ENCODE measurements around the gene TMEM106B. TPM values are rescaled to one million over a fixed set of nuclear protein-coding genes. Genes with fewer than 3 reads are reported as not detected.

The TMEM106B gene
- total RNA-seq, 4 donors from 2014 or later = 42.8 to 112 (median 60.6) TPM

- in situ Hi-C loops (cut with MboI; ENCODE audit: low sequenced_read_pairs in 4 of 4) (no loop called here), intact Hi-C loops (cut with DNase I; ENCODE audit: low total_unique reads) (no loop called here)
- peaks cover 3 to 31% of the 10 kb centered on the region in 2 donors for H3K36me3 ChIP-seq
- no peak overlapping the region for H3K4me3 ChIP-seq
- H3K9me3 ChIP-seq = no peaks in the 10 kb centered on the region
- DNase-seq = no peak
- TF ChIP-seq CTCF (IDR thresholded peaks at IDR 0.05 in 4 of 5, conservative IDR thresholded peaks at IDR 0.05 in 1 of 5) = no peak
- TF ChIP-seq POLR2A (IDR thresholded peaks at IDR 0.05) = no peak
- no peak overlapping the region for H3K27ac ChIP-seq
- H3K4me1 ChIP-seq = no peaks in the 10 kb centered on the region
- no peaks in the 10 kb centered on the region for H3K27me3 ChIP-seq
- ATAC-seq = no peak
Observed at GRCh38 chr7:12226756-12227155, 15.7 kb downstream of the TMEM106B start.

GRCh38 chr7:12228024-12228423 lies 16.9 kb downstream of the TMEM106B start:
- Histone ChIP-seq H3K27me3 (no peaks in the 10 kb centered on the region), H3K36me3 (peaks cover 3 to 41% of the 10 kb centered on the region in 2 donors), H3K9me3 (no peaks in the 10 kb centered on the region), H3K4me1 (no peaks in the 10 kb centered on the region), H3K27ac (no peak overlapping the region), H3K4me3 (no peak overlapping the region)
- intact Hi-C loops (cut with DNase I; ENCODE audit: low total_unique reads) (no loop called here), in situ Hi-C loops (cut with MboI; ENCODE audit: low sequenced_read_pairs in 4 of 4) (no loop called here)
- ATAC-seq (no peak), DNase-seq (no peak)
- TF ChIP-seq CTCF (IDR thresholded peaks at IDR 0.05 in 4 of 5, conservative IDR thresholded peaks at IDR 0.05 in 1 of 5) (no peak), POLR2A (IDR thresholded peaks at IDR 0.05) (no peak)

- DNase-seq = no peak
- ATAC-seq = no peak
- Histone ChIP-seq H3K27ac (no peak overlapping the region), H3K4me1 (no peaks in the 10 kb centered on the region), H3K27me3 (no peaks in the 10 kb centered on the region), H3K9me3 (no peaks in the 10 kb centered on the region), H3K4me3 (no peak overlapping the region), H3K36me3 (peaks cover 2 to 45% of the 10 kb centered on the region in 2 donors)
- in situ Hi-C loops (cut with MboI; ENCODE audit: low sequenced_read_pairs in 4 of 4) = no loop called here
- intact Hi-C loops (cut with DNase I; ENCODE audit: low total_unique reads) = no loop called here
- TF ChIP-seq CTCF (IDR thresholded peaks at IDR 0.05 in 4 of 5, conservative IDR thresholded peaks at IDR 0.05 in 1 of 5) (no peak), POLR2A (IDR thresholded peaks at IDR 0.05) (no peak)
Observed at GRCh38 chr7:12229046-12229445, 18.0 kb downstream of the TMEM106B start.

DNA sequence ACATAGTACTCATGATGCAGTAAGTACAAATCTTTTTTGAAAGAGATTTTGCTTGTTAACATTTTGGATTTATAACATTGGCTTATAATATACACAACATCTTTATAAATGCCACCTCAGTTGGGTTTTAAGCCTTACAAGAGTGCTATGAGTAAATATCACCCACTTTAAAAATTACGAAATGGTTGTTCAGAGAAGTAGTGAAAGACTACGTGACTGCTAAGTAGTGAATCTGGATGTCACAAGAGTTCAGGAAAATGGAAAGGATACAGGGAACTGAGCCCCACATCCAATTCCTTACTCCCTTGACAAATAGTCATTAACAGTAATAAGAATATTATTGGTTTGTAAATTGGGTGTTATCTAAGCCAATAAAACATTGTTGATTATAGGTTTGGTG lies 20.0 kb downstream of the TMEM106B start:
- Histone ChIP-seq H3K27ac (no peak overlapping the region), H3K9me3 (no peaks in the 10 kb centered on the region), H3K4me1 (no peaks in the 10 kb centered on the region), H3K36me3 (peaks cover 0 to 37% of the 10 kb centered on the region in 2 donors), H3K4me3 (no peak overlapping the region), H3K27me3 (no peaks in the 10 kb centered on the region)
- DNase-seq (no peak), ATAC-seq (no peak)
- intact Hi-C loops (cut with DNase I; ENCODE audit: low total_unique reads) (no loop called here), in situ Hi-C loops (cut with MboI; ENCODE audit: low sequenced_read_pairs in 4 of 4) (no loop called here)
- TF ChIP-seq CTCF (IDR thresholded peaks at IDR 0.05 in 4 of 5, conservative IDR thresholded peaks at IDR 0.05 in 1 of 5) (no peak), POLR2A (IDR thresholded peaks at IDR 0.05) (no peak)

- intact Hi-C loops (cut with DNase I; ENCODE audit: low total_unique reads) = no loop called here
- Histone ChIP-seq H3K36me3 (peaks cover 0 to 40% of the 10 kb centered on the region in 2 donors), H3K4me3 (no peak overlapping the region), H3K27me3 (no peaks in the 10 kb centered on the region), H3K9me3 (no peaks in the 10 kb centered on the region), H3K27ac (no peak overlapping the region), H3K4me1 (no peaks in the 10 kb centered on the region)
- in situ Hi-C loops (cut with MboI; ENCODE audit: low sequenced_read_pairs in 4 of 4) = no loop called here
- DNase-seq (no peak), ATAC-seq (no peak)
- TF ChIP-seq CTCF (IDR thresholded peaks at IDR 0.05 in 4 of 5, conservative IDR thresholded peaks at IDR 0.05 in 1 of 5) (no peak), POLR2A (IDR thresholded peaks at IDR 0.05) (no peak)
Observed at GRCh38 chr7:12233175-12233574, 22.1 kb downstream of the TMEM106B start.

Measured in gastrocnemius medialis (tissue), 4 donors.